Aorta (tissue), 5 donors: ENCODE measurements around the gene TEX55. TPM values are rescaled to one million over a fixed set of nuclear protein-coding genes. Genes with fewer than 3 reads are reported as not detected.
"Not testable (repeated sequence)": the region's sequence is repeated elsewhere in the genome, so short reads cannot be mapped to it uniquely, and the experiment has no call there.

Source experiments
- ATAC-seq: fragments of 200-7000 bp; cut with Tn5 transposase; one replicate; pipeline ENCODE4 v1.9.1; 2022; ENCODE audit warnings: moderate library complexity; ENCODE audit not compliant: low FRiP score
- DNase-seq, 2 donors: peaks; one replicate each; pipeline ENCODE4 v3.0.0-alpha.2; 2020
- H3K27ac ChIP-seq, 2 donors: one replicate each; pipeline ENCODE4 v1.5.1; 2013; ENCODE audit warnings: low read length in 2 of 2, mild to moderate bottlenecking in 2 of 2, moderate library complexity in 2 of 2, control low read depth in 1 of 2, inconsistent platforms in 1 of 2, low read depth in 1 of 2
- H3K27me3 ChIP-seq, 2 donors: one replicate each; pipeline ENCODE4 v1.6.1; 2013; ENCODE audit warnings: control low read depth in 1 of 2, low read length in 1 of 2, mild to moderate bottlenecking in 1 of 2, moderate library complexity in 1 of 2; ENCODE audit not compliant: insufficient read depth in 2 of 2, control insufficient read depth in 1 of 2
- H3K36me3 ChIP-seq, 2 donors: one replicate each; pipeline ENCODE4 v1.6.1; 2013; ENCODE audit warnings: control low read depth in 1 of 2, low read length in 1 of 2, mild to moderate bottlenecking in 1 of 2; ENCODE audit not compliant: insufficient read depth in 2 of 2, control insufficient read depth in 1 of 2
- H3K4me1 ChIP-seq, 2 donors: one replicate each; pipeline ENCODE4 v1.6.1; 2013; ENCODE audit warnings: low read length in 2 of 2, control low read depth in 1 of 2, mild to moderate bottlenecking in 1 of 2, moderate library complexity in 1 of 2; ENCODE audit not compliant: insufficient read depth in 2 of 2, control insufficient read depth in 1 of 2
- H3K4me3 ChIP-seq, 2 donors: one replicate each; pipeline ENCODE4 v1.5.1; 2013; ENCODE audit warnings: low read length in 2 of 2, control low read depth in 1 of 2, mild to moderate bottlenecking in 1 of 2
- H3K9me3 ChIP-seq: one replicate; pipeline ENCODE4 v1.6.1; 2013; ENCODE audit warnings: mild to moderate bottlenecking, low read length; ENCODE audit not compliant: control insufficient read depth
- WGBS, 2 donors: extraction: QIAGEN DNeasy Blood & Tissue Kit; methylation state at CpG; one replicate each; pipeline ENCODE4 v1.1.7; 2013; 5-methylcytosine and 5-hydroxymethylcytosine counted together
- intact Hi-C, 2 donors: fragments of 100-400 bp; cut with DNase I; formaldehyde crosslinking; loops; one replicate each; pipeline versions ENCODE4 v1.14.2 to v1.15.0; 2022
- polyA plus RNA-seq, 2 donors: library from polyadenylated mRNA; stranded (reverse); fragments of 200-250 nt; gene quantifications; one replicate each; pipeline ENCODE4 v1.2.3, GENCODE V29; 2013
- total RNA-seq, 2 donors: library from RNA; stranded (reverse); fragmentation: NEBNext Ultra II Directional; extraction: Animal tissue kit (Norgen Biotek cat#: 25700); gene quantifications; one replicate each; pipeline ENCODE4 v1.2.1, GENCODE V29; 2021
- donor health status: healthy with polysubstance abuse.
- donor health status: Bipolar disorder and iron deficiency.
- donor health status: DM: no; HTN: no; CAD: no.
- donor health status: DM: no; HTN: no; CAD: no.
- donor health status: DM: yes; HTN: yes; CAD: no.

Gene TEX55
- total and polyA plus RNA-seq, 4 donors = not detected

GRCh38 chr3:119125742-119126504, 20.0 kb upstream of the TEX55 start:
- ATAC-seq (no peak), DNase-seq (no peak)
- intact Hi-C loops = no loop called here
- Histone ChIP-seq H3K4me1 (no peaks in the 10 kb centered on the region), H3K4me3 (no peak overlapping the region), H3K27ac (no peak overlapping the region), H3K27me3 (no peaks in the 10 kb centered on the region), H3K9me3 (no peaks in the 10 kb centered on the region), H3K36me3 (no peaks in the 10 kb centered on the region)
- WGBS, 2 donors = 63 to 69% methylated on average over 17 of the region's 17 CpGs

DNA sequence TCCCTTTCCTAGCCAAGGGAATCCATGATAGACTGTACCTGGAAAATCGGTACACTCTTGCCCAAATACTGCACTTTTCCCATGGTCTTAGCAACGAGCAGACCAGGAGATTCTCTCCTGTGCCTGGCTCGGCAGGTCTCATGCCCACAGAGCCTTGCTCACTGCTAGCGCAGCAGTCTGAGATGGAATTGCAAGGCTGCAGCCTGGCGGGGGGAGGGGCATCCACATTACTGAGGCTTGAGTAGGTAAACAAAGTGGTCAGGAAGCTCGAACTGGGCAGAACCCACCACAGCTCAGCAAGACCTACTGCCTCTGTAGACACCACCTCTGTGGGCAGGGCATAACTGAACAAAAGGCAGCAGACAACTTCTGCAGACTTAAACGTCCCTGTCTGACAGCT, 15.7 kb upstream of the TEX55 start:
- intact Hi-C loops, H3K27me3 ChIP-seq, H3K27ac ChIP-seq, H3K36me3 ChIP-seq, DNase-seq, H3K4me1 ChIP-seq, H3K4me3 ChIP-seq, ATAC-seq, H3K9me3 ChIP-seq: not testable (repeated sequence)
- 50 to 51% methylated on average over 7 of the region's 7 CpGs for WGBS, 2 donors

DNA sequence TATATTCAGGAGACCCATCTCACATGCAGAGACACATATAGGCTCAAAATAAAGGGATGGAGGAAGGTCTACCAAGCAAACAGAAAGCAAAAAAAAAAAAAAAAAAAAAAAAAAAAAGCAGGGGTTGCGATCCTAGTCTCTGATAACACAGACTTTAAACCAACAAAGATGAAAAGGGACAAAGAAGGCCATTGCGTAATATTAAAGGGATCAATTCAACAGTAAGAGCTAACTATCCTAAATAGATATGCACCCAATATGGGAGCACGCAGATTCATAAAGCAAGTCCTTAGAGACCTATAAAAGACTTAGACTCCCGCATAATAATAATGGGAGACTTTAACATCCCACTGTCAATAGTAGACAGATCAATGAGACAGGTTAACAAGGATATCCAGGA, 13.7 kb upstream of the TEX55 start:
- DNase-seq, ATAC-seq, H3K36me3 ChIP-seq, H3K27me3 ChIP-seq, H3K9me3 ChIP-seq, H3K4me1 ChIP-seq, H3K4me3 ChIP-seq, H3K27ac ChIP-seq, intact Hi-C loops: not testable (repeated sequence)
- 92% methylated on average over 4 of the region's 4 CpGs for WGBS, 2 donors

GRCh38 chr3:119139360-119139759, 6.6 kb upstream of the TEX55 start:
- ATAC-seq, H3K4me3 ChIP-seq, H3K36me3 ChIP-seq, H3K27me3 ChIP-seq, H3K9me3 ChIP-seq, intact Hi-C loops, H3K27ac ChIP-seq, DNase-seq, H3K4me1 ChIP-seq: not testable (repeated sequence)
- 56 to 67% methylated on average over 4 of the region's 4 CpGs for WGBS, 2 donors

DNA sequence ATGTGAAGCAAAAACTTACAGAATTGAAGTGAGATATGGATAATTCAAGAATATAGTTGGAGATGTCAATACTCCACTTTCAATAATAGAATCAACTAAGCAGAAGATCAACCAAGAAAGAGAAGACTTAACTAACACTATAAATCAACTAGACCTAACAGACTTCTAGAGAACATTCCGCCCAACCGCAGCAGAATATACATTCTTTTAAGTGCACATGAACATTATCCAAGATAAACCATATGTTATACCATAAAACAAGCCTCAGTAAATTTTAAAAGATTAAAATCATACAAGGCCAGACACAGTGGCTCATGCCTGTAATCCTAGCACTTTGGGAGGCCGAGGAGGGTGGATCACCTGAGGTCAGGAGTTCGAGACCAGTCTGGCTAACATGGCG, 5.5 kb upstream of the TEX55 start:
- no peaks in the 10 kb centered on the region for H3K36me3 ChIP-seq
- no peak overlapping the region for H3K4me3 ChIP-seq
- 73 to 80% methylated on average over 4 to 5 of the region's 5 CpGs for WGBS, 2 donors
- intact Hi-C loops = no loop called here
- DNase-seq (no peak), ATAC-seq (no peak)
- H3K9me3 ChIP-seq = no peaks in the 10 kb centered on the region
- H3K4me1 ChIP-seq = no peaks in the 10 kb centered on the region
- H3K27me3 ChIP-seq = no peaks in the 10 kb centered on the region
- no peak overlapping the region for H3K27ac ChIP-seq

GRCh38 chr3:119145128-119145499, 851 bp upstream of the TEX55 start:
- H3K27me3 ChIP-seq = no peaks in the 10 kb centered on the region
- DNase-seq (no peak), ATAC-seq (no peak)
- H3K27ac ChIP-seq = no peak overlapping the region
- H3K4me1 ChIP-seq = no peaks in the 10 kb centered on the region
- intact Hi-C loops = no loop called here
- H3K36me3 ChIP-seq = no peaks in the 10 kb centered on the region
- no peak overlapping the region for H3K4me3 ChIP-seq
- no peaks in the 10 kb centered on the region for H3K9me3 ChIP-seq

DNA sequence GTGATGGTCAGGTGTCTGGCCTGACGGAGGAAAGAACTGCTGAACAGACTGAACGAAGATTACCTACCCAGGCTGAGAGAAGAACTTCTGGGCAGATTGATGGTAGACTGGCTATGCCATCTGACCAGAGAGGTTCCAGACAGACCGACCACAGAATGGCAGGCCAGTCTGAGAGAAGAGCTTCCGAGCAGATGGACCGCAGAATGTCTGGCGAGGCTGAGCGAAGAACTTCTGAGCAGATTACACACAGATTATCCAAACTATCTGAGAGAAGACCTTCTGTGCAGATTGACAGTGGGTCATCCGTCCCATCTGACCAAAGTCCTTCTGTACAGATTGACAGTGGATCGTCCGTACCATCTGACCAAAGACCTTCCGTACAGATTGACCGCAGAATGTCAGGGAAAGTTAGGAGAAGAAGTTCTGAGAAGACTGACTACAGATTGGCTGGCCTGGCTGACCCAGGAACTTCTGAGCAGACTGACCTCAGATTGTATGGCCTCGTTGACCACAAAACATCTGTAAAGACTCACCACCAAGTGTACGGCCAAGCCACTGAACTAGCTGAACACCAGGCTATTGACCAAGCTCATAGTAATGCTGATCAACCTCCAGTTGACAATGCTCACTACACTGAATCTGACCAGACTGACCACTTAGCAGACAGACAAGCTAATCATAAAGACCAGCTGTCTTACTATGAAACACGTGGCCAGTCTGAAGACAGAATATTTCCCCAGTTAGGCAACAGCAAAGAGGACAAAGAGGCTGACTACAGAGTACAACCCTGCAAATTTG, 812 bp downstream of the TEX55 start:
- ATAC-seq = peak; percentile 26
- H3K4me3 ChIP-seq = no peak overlapping the region
- no peaks in the 10 kb centered on the region for H3K27me3 ChIP-seq
- no peaks in the 10 kb centered on the region for H3K36me3 ChIP-seq
- DNase-seq = no peak
- H3K4me1 ChIP-seq = no peaks in the 10 kb centered on the region
- H3K9me3 ChIP-seq = no peaks in the 10 kb centered on the region
- WGBS, 2 donors = 89 to 90% methylated on average over 15 of the region's 15 CpGs
- H3K27ac ChIP-seq = no peak overlapping the region
- intact Hi-C loops = no loop called here

- ATAC-seq = no peak
- 45 to 50% methylated on average over 2 of the region's 2 CpGs for WGBS, 2 donors
Observed at GRCh38 chr3:119147494-119147893, 1.5 kb downstream of the TEX55 start.

More at GRCh38 chr3:119147494-119147893, 1.5 kb downstream of the TEX55 start:
- no peak for DNase-seq
- Histone ChIP-seq H3K4me3 (no peak overlapping the region), H3K36me3 (no peaks in the 10 kb centered on the region), H3K9me3 (no peaks in the 10 kb centered on the region), H3K27me3 (no peaks in the 10 kb centered on the region), H3K4me1 (no peaks in the 10 kb centered on the region), H3K27ac (no peak overlapping the region)
- intact Hi-C loops = no loop called here
